ENCODE results near the gene EFCAB6. TPM values are rescaled to one million over a fixed set of nuclear protein-coding genes. Genes with fewer than 3 reads are reported as not detected.

EFCAB6 gene
- total and polyA plus RNA-seq, 2 of the 4 experiments (the other 2 are of a cell fraction), result 0.44 to 1.1 TPM

GRCh38 chr22:43743131-43743530 lies 69.0 kb downstream of the EFCAB6 start:
- Histone ChIP-seq H3K27me3 (ENCODE audit: control insufficient read depth, insufficient read depth, low read length) (peaks cover 35% of the 10 kb centered on the region), H4K20me1 (ENCODE audit: insufficient read depth, low read length) (no peaks in the 10 kb centered on the region), H3K79me1 (ENCODE audit: low read depth in 1 of 2, low read length in 2 of 2) (no peaks in the 10 kb centered on the region), H3K4me3 (ENCODE audit: insufficient read depth, low read depth, low read length) (no peak overlapping the region), H3K36me3 (ENCODE audit: control insufficient read depth, insufficient read depth, low read length) (no peaks in the 10 kb centered on the region), H3K23ac (ENCODE audit: low read depth, low read length) (no peak overlapping the region), H4K8ac (ENCODE audit: low read depth in 2 of 2, low read length in 2 of 2) (no peak overlapping the region), H3K9me1 (ENCODE audit: insufficient read depth, low read length) (no peaks in the 10 kb centered on the region; the same call in 1 of the 2 replicates), H3K14ac (replicated peaks; ENCODE audit: low read depth, low read length) (no peak overlapping the region), H3K4ac (ENCODE audit: low read depth, low read length) (no peak overlapping the region), H2BK15ac (ENCODE audit: low read depth, low read length) (no peak overlapping the region), H3K27ac (ENCODE audit: insufficient read depth, low read length) (no peak overlapping the region), H3K18ac (ENCODE audit: low read depth, low read length) (no peak overlapping the region), H3K9me3 (ENCODE audit: control insufficient read depth, insufficient read depth, low read length) (no peaks in the 10 kb centered on the region), H2BK5ac (ENCODE audit: low read depth, low read length, poor library complexity, severe bottlenecking) (no peak overlapping the region), H3K4me2 (ENCODE audit: low read depth, low read length) (no peak overlapping the region), H2BK20ac (ENCODE audit: low read depth, low read length) (no peak overlapping the region), H2AK9ac (replicated peaks; ENCODE audit: low read depth, low read length, poor library complexity) (no peak overlapping the region), H4K5ac (ENCODE audit: low read depth, low read length) (no peak overlapping the region), H2AFZ (replicated peaks; ENCODE audit: low read length, poor library complexity) (no peak overlapping the region), H3K4me1 (ENCODE audit: control insufficient read depth, insufficient read depth, low read length) (no peaks in the 10 kb centered on the region), H3K9ac (ENCODE audit: low read depth, low read length) (no peak overlapping the region), H3K56ac (ENCODE audit: extremely low read depth, insufficient read depth, low read length) (no peak overlapping the region), H4K91ac (ENCODE audit: insufficient read depth, low read depth, low read length) (no peak overlapping the region), H2AK5ac (ENCODE audit: low read depth, low read length) (no peak overlapping the region), H2BK120ac (ENCODE audit: low read depth, low read length) (no peak overlapping the region)
- CTCF ChIA-PET, result no interaction called here
- WGBS, 2 experiments (ENCODE audit: extremely low coverage in 2 of 2, insufficient read length in 1 of 2), result no CpG with 5 or more reads among the region's 4 CpGs
- in situ Hi-C loops (cut with MboI; ENCODE audit: low sequenced_read_pairs) (no loop called here), intact Hi-C loops (cut with micrococcal nuclease) (no loop called here), dilution Hi-C loops (cut with HindIII; ENCODE audit: low sequenced_read_pairs, unreplicated experiment) (no loop called here)
- no peak for TF ChIP-seq MXI1 (IDR thresholded peaks at IDR 0.05; ENCODE audit: borderline replicate concordance, low read depth, low read length)
- TF ChIP-seq CTCF (conservative IDR thresholded peaks at IDR 0.05; ENCODE audit: low read depth, low read length), result no peak
- no peak for TF ChIP-seq RFX5 (IDR thresholded peaks at IDR 0.05; ENCODE audit: low read depth, low read length)
- no peak for TF ChIP-seq RCOR1 (IDR thresholded peaks at IDR 0.05; ENCODE audit: insufficient replicate concordance, low read length)
- no peak for TF ChIP-seq FOS (IDR thresholded peaks at IDR 0.05; ENCODE audit: low read depth, low read length)
- no peak for TF ChIP-seq CHD1 (IDR thresholded peaks at IDR 0.05; ENCODE audit: low read depth, low read length)
- TF ChIP-seq ELK1 (IDR thresholded peaks at IDR 0.05; ENCODE audit: borderline replicate concordance, low read depth, low read length), result no peak
- ATAC-seq (ENCODE audit: low read depth), result no peak
- DNase-seq, result no peak
- BruUV-seq (replicated peaks), result no TSS peak
- POLR2A ChIA-PET (ENCODE audit: unreplicated experiment), result no interaction called here
